ENCODE results near the gene BTG2.
A peak's percentile ranks its signal among the peaks of the same experiment; 100 is the strongest.
"Not testable (repeated sequence)": the region's sequence is repeated elsewhere in the genome, so short reads cannot be mapped to it uniquely, and the experiment has no call there.

BTG2 gene

GRCh38 chr1:203304919-203305808, at the start of gene BTG2:
Gene BTG2, plus strand, starts transcription at chr1:203305519. Its CDS starts 88 bp downstream, at chr1:203305607.
- peak; percentile 94 for DNase-seq (ENCODE audit: low spot score)

GRCh38 chr1:203256636-203257035, 48.7 kb upstream of the BTG2 start:
- DNase-seq (ENCODE audit: low spot score) = not testable (repeated sequence)

GRCh38 chr1:203263496-203263895, 41.8 kb upstream of the BTG2 start:
- no peak for DNase-seq (ENCODE audit: low spot score)

- no peak for DNase-seq (ENCODE audit: low spot score)
Observed at GRCh38 chr1:203264052-203264501, 41.2 kb upstream of the BTG2 start.

- DNase-seq (ENCODE audit: low spot score) = no peak
Observed at GRCh38 chr1:203265541-203265940, 39.8 kb upstream of the BTG2 start.

GRCh38 chr1:203266140-203266539, 39.2 kb upstream of the BTG2 start:
- not testable (repeated sequence) for DNase-seq (ENCODE audit: low spot score)

GRCh38 chr1:203267347-203267846, 37.9 kb upstream of the BTG2 start:
- DNase-seq (ENCODE audit: low spot score) = peak; percentile 65

- DNase-seq (ENCODE audit: low spot score) = no peak
Observed at GRCh38 chr1:203267912-203268311, 37.4 kb upstream of the BTG2 start.

GRCh38 chr1:203268901-203269653, 36.2 kb upstream of the BTG2 start:
- peak; percentile 68 for DNase-seq (ENCODE audit: low spot score)

GRCh38 chr1:203269654-203270020, 35.7 kb upstream of the BTG2 start:
- DNase-seq (ENCODE audit: low spot score) = no peak

- no peak for DNase-seq (ENCODE audit: low spot score)
Observed at GRCh38 chr1:203270448-203270847, 34.9 kb upstream of the BTG2 start.

- peak; percentile 58 for DNase-seq (ENCODE audit: low spot score)
Observed at GRCh38 chr1:203271018-203271743, 34.1 kb upstream of the BTG2 start.

GRCh38 chr1:203271962-203272632, 33.2 kb upstream of the BTG2 start:
- DNase-seq (ENCODE audit: low spot score) = no peak

- DNase-seq (ENCODE audit: low spot score) = no peak
Observed at GRCh38 chr1:203272633-203273205, 32.6 kb upstream of the BTG2 start.

- peak; percentile 75 for DNase-seq (ENCODE audit: low spot score)
Observed at GRCh38 chr1:203273206-203273868, 32.0 kb upstream of the BTG2 start.

- DNase-seq (ENCODE audit: low spot score) = no peak
Observed at GRCh38 chr1:203273869-203274602, 31.3 kb upstream of the BTG2 start.

- no peak for DNase-seq (ENCODE audit: low spot score)
Observed at GRCh38 chr1:203274603-203275381, 30.5 kb upstream of the BTG2 start.

GRCh38 chr1:203275656-203276272, 29.6 kb upstream of the BTG2 start:
- no peak for DNase-seq (ENCODE audit: low spot score)

- DNase-seq (ENCODE audit: low spot score) = no peak
Observed at GRCh38 chr1:203276408-203276807, 28.9 kb upstream of the BTG2 start.

All from germinal center (tissue), 1 donor.